Measurements from ENCODE around the gene PLCB2. TPM values are rescaled to one million over a fixed set of nuclear protein-coding genes. Genes with fewer than 3 reads are reported as not detected.

The PLCB2 gene
- total and polyA plus RNA-seq, 9 of the 15 experiments (the other 6 are each of a cell fraction or from before 2014, with no cell fraction given): 0.37 to 12.3 (median 8.0) TPM

DNA sequence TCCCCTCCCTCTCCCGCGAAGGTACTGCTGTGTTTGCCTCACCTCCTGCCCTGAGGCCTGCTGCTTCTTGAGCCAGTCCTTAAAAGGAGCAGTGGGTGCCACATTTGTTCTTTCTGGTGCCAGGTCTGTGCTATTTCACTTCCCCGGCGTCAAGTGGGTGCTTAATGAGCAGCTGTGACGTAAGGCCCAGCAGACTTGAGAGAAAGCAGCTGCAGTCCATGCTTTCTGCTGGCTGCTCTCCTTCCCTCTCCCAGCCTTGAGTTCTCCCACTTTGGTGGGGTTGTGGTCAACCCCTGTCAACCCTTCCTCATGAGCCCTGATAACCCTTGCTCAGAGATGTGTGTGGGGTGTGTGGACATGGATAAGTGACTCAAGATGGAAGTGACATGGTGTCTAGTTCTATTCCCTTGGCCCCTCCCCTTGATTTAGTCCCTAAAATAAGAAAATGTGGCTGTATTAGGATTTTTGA is 22.7 kb upstream of the PLCB2 start (continued):
- TF ChIP-seq, protein P1, sequence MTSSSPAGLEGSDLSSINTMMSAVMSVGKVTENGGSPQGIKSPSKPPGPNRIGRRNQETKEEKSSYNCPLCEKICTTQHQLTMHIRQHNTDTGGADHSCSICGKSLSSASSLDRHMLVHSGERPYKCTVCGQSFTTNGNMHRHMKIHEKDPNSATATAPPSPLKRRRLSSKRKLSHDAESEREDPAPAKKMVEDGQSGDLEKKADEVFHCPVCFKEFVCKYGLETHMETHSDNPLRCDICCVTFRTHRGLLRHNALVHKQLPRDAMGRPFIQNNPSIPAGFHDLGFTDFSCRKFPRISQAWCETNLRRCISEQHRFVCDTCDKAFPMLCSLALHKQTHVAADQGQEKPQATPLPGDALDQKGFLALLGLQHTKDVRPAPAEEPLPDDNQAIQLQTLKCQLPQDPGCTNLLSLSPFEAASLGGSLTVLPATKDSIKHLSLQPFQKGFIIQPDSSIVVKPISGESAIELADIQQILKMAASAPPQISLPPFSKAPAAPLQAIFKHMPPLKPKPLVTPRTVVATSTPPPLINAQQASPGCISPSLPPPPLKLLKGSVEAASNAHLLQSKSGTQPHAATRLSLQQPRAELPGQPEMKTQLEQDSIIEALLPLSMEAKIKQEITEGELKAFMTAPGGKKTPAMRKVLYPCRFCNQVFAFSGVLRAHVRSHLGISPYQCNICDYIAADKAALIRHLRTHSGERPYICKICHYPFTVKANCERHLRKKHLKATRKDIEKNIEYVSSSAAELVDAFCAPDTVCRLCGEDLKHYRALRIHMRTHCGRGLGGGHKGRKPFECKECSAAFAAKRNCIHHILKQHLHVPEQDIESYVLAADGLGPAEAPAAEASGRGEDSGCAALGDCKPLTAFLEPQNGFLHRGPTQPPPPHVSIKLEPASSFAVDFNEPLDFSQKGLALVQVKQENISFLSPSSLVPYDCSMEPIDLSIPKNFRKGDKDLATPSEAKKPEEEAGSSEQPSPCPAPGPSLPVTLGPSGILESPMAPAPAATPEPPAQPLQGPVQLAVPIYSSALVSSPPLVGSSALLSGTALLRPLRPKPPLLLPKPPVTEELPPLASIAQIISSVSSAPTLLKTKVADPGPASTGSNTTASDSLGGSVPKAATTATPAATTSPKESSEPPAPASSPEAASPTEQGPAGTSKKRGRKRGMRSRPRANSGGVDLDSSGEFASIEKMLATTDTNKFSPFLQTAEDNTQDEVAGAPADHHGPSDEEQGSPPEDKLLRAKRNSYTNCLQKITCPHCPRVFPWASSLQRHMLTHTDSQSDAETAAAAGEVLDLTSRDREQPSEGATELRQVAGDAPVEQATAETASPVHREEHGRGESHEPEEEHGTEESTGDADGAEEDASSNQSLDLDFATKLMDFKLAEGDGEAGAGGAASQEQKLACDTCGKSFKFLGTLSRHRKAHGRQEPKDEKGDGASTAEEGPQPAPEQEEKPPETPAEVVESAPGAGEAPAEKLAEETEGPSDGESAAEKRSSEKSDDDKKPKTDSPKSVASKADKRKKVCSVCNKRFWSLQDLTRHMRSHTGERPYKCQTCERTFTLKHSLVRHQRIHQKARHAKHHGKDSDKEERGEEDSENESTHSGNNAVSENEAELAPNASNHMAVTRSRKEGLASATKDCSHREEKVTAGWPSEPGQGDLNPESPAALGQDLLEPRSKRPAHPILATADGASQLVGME (CRISPR knock-in tag; IDR thresholded peaks at IDR 0.05): no peak
- TF ChIP-seq FOXJ2 (tag; IDR thresholded peaks at IDR 0.05): no peak
- TF ChIP-seq TAF1 (IDR thresholded peaks at IDR 0.05; ENCODE audit: control insufficient read depth, extremely low read depth, insufficient read depth, low read length, severe bottlenecking): no peak
- peak; percentile 58 for TF ChIP-seq FOSL1 (tag; conservative IDR thresholded peaks at IDR 0.05)
- peak; percentile 46; the same call in 1 of the 2 replicates for TF ChIP-seq KLF16 (IDR thresholded peaks at IDR 0.05)
- peak; percentile 89 for TF ChIP-seq CBFA2T3 (IDR thresholded peaks at IDR 0.05)
- TF ChIP-seq ZNF584 (CRISPR knock-in tag; IDR thresholded peaks at IDR 0.05; ENCODE audit: low read depth): 0 out of 2 replicates have a peak, but pooled peaks have one; percentile 13
- no peak for TF ChIP-seq HCFC1 (IDR thresholded peaks at IDR 0.05; ENCODE audit: low read depth, low read length)
- TF ChIP-seq U2AF1 (optimal IDR thresholded peaks at IDR 0.05; ENCODE audit: low read depth, low read length): no peak
- no peak for TF ChIP-seq KAT2B (IDR thresholded peaks at IDR 0.05; ENCODE audit: low read depth, low read length)
- TF ChIP-seq ZNF76 (CRISPR knock-in tag; IDR thresholded peaks at IDR 0.05; ENCODE audit: borderline replicate concordance): no peak
- no peak for TF ChIP-seq SRF (CRISPR knock-in tag; IDR thresholded peaks at IDR 0.05)
- no peak for TF ChIP-seq EWSR1 (IDR thresholded peaks at IDR 0.05; ENCODE audit: borderline replicate concordance, low read depth, partially characterized antibody)
- TF ChIP-seq BCL6 (CRISPR knock-in tag; IDR thresholded peaks at IDR 0.05): no peak
- peak; percentile 89 for TF ChIP-seq TFAP4 (CRISPR knock-in tag; IDR thresholded peaks at IDR 0.05; ENCODE audit: borderline replicate concordance)
- peak; percentile 94 for TF ChIP-seq TCF3 (CRISPR knock-in tag; IDR thresholded peaks at IDR 0.05)
- TF ChIP-seq USF2 (CRISPR knock-in tag; IDR thresholded peaks at IDR 0.05): no peak
- no peak for TF ChIP-seq PYGO2 (tag; IDR thresholded peaks at IDR 0.05)
- TF ChIP-seq BRCA1 (IDR thresholded peaks at IDR 0.05): no peak
- TF ChIP-seq BRCA1 (CRISPR knock-in tag; IDR thresholded peaks at IDR 0.05): no peak
- no peak for TF ChIP-seq RBM22 (IDR thresholded peaks at IDR 0.05; ENCODE audit: low read depth, low read length, poor library complexity, severe bottlenecking)
- TF ChIP-seq PPARD (CRISPR knock-in tag; IDR thresholded peaks at IDR 0.05): no peak
- TF ChIP-seq IRF2 (CRISPR knock-in tag; IDR thresholded peaks at IDR 0.05): no peak
